Effector memory CD4-positive, alpha-beta T cell (primary cell): ENCODE measurements around the gene ZNF436.

Source experiments
- DNase-seq, 3 donors: peaks; one replicate each; pipeline ENCODE4 v3.0.0-alpha.2; 2020
- H3K27ac ChIP-seq: 2 replicates; pipeline ENCODE4 v1.7.0; 2013; ENCODE audit warnings: mild to moderate bottlenecking, low read length, moderate library complexity; ENCODE audit not compliant: insufficient read depth, poor library complexity, severe bottlenecking
- H3K27me3 ChIP-seq: replicated peaks from 2 replicates; pipeline ENCODE4 v1.7.0; 2013; ENCODE audit warnings: mild to moderate bottlenecking, low read length; ENCODE audit not compliant: insufficient read depth, control insufficient read depth, poor library complexity, severe bottlenecking
- H3K36me3 ChIP-seq: 2 replicates; pipeline ENCODE4 v1.7.0; 2013; ENCODE audit warnings: mild to moderate bottlenecking, low read length, moderate library complexity; ENCODE audit not compliant: control insufficient read depth, insufficient read depth
- H3K4me1 ChIP-seq: 2 replicates; pipeline ENCODE4 v1.7.0; 2013; ENCODE audit warnings: low read length, mild to moderate bottlenecking; ENCODE audit not compliant: control insufficient read depth, insufficient read depth, poor library complexity, severe bottlenecking
- H3K4me3 ChIP-seq: 2 replicates; pipeline ENCODE4 v1.7.0; 2013; ENCODE audit warnings: low read length, low read depth, mild to moderate bottlenecking; ENCODE audit not compliant: insufficient read depth, poor library complexity, severe bottlenecking
- H3K9me3 ChIP-seq: 2 replicates; pipeline ENCODE4 v1.7.0; 2013; ENCODE audit warnings: mild to moderate bottlenecking, low read length, moderate library complexity; ENCODE audit not compliant: control insufficient read depth
- total RNA-seq, 3 donors: gene quantifications; one replicate each; lab custom pipeline; 2026; lab: John Stamatoyannopoulos, UW

The ZNF436 gene
- total RNA-seq = 9.2 to 13.7 (median 10.8) reads per million in 3 donors

- DNase-seq = peak in 1 of 3 donors; percentile 29
- Histone ChIP-seq H3K4me1 (peaks cover 10% of the 10 kb centered on the region), H3K27ac (peak within 1 kb of the TSS; percentile 89), H3K4me3 (peak within 1 kb of the TSS; percentile 99), H3K36me3 (no peaks in the 10 kb centered on the region), H3K27me3 (no peaks in the 10 kb centered on the region), H3K9me3 (no peaks in the 10 kb centered on the region)
These were observed at the start of gene ZNF436 for GRCh38 chr1:23369335-23370013. Gene ZNF436 (minus strand): TSS chr1:23369836. CDS start chr1:23368005, 1,831 bp downstream.

GRCh38 chr1:23419180-23419579, 49.5 kb upstream of the ZNF436 start:
- Histone ChIP-seq H3K4me3 (no peak overlapping the region), H3K36me3 (peaks cover 10% of the 10 kb centered on the region), H3K4me1 (peaks cover 19% of the 10 kb centered on the region), H3K27me3 (no peaks in the 10 kb centered on the region), H3K27ac (no peak overlapping the region), H3K9me3 (no peaks in the 10 kb centered on the region)
- no peak for DNase-seq

- H3K4me3 ChIP-seq = no peak overlapping the region
- H3K4me1 ChIP-seq = peaks cover 8% of the 10 kb centered on the region
- no peaks in the 10 kb centered on the region for H3K9me3 ChIP-seq
- H3K27ac ChIP-seq = no peak overlapping the region
- peaks cover 10% of the 10 kb centered on the region for H3K36me3 ChIP-seq
- DNase-seq = no peak
- H3K27me3 ChIP-seq = no peaks in the 10 kb centered on the region
These were observed 47.9 kb upstream of the ZNF436 start for GRCh38 chr1:23417570-23417969.

- Histone ChIP-seq H3K27ac (no peak overlapping the region), H3K9me3 (no peaks in the 10 kb centered on the region), H3K36me3 (peaks cover 10% of the 10 kb centered on the region), H3K4me1 (peaks cover 2% of the 10 kb centered on the region), H3K4me3 (no peak overlapping the region), H3K27me3 (no peaks in the 10 kb centered on the region)
- no peak for DNase-seq
These were observed 47.3 kb upstream of the ZNF436 start for GRCh38 chr1:23416964-23417363.

GRCh38 chr1:23408797-23409290, 39.2 kb upstream of the ZNF436 start:
- H3K9me3 ChIP-seq = no peaks in the 10 kb centered on the region
- H3K4me3 ChIP-seq = no peak overlapping the region
- H3K36me3 ChIP-seq = no peaks in the 10 kb centered on the region
- H3K27ac ChIP-seq = no peak overlapping the region
- no peaks in the 10 kb centered on the region for H3K27me3 ChIP-seq
- peaks cover 4% of the 10 kb centered on the region for H3K4me1 ChIP-seq
- DNase-seq = no peak

GRCh38 chr1:23407016-23407630, 37.5 kb upstream of the ZNF436 start:
- Histone ChIP-seq H3K36me3 (peaks cover 4% of the 10 kb centered on the region), H3K4me1 (peaks cover 5% of the 10 kb centered on the region), H3K27me3 (no peaks in the 10 kb centered on the region), H3K4me3 (no peak overlapping the region), H3K9me3 (no peaks in the 10 kb centered on the region), H3K27ac (no peak overlapping the region)
- DNase-seq = no peak

- DNase-seq = no peak
- Histone ChIP-seq H3K9me3 (no peaks in the 10 kb centered on the region), H3K4me3 (no peak overlapping the region), H3K27me3 (no peaks in the 10 kb centered on the region), H3K36me3 (peaks cover 4% of the 10 kb centered on the region), H3K4me1 (peaks cover 5% of the 10 kb centered on the region), H3K27ac (no peak overlapping the region)
These were observed 36.3 kb upstream of the ZNF436 start for GRCh38 chr1:23405946-23406345.

- Histone ChIP-seq H3K4me3 (no peak overlapping the region), H3K4me1 (peaks cover 5% of the 10 kb centered on the region), H3K27ac (no peak overlapping the region), H3K27me3 (no peaks in the 10 kb centered on the region), H3K36me3 (peaks cover 4% of the 10 kb centered on the region), H3K9me3 (no peaks in the 10 kb centered on the region)
- peak; percentile 50 to 63 (median 54) for DNase-seq
These were observed 34.3 kb upstream of the ZNF436 start for GRCh38 chr1:23403735-23404486.

GRCh38 chr1:23403355-23403734, 33.7 kb upstream of the ZNF436 start:
- DNase-seq = no peak
- Histone ChIP-seq H3K27ac (no peak overlapping the region), H3K4me1 (peaks cover 5% of the 10 kb centered on the region), H3K4me3 (no peak overlapping the region), H3K36me3 (peaks cover 4% of the 10 kb centered on the region), H3K9me3 (no peaks in the 10 kb centered on the region), H3K27me3 (no peaks in the 10 kb centered on the region)

- H3K4me3 ChIP-seq = no peak overlapping the region
- H3K27me3 ChIP-seq = no peaks in the 10 kb centered on the region
- peaks cover 4% of the 10 kb centered on the region for H3K36me3 ChIP-seq
- no peak overlapping the region for H3K27ac ChIP-seq
- no peak for DNase-seq
- no peaks in the 10 kb centered on the region for H3K9me3 ChIP-seq
- peaks cover 5% of the 10 kb centered on the region for H3K4me1 ChIP-seq
These were observed 33.4 kb upstream of the ZNF436 start for GRCh38 chr1:23403038-23403336.
